Upper lobe of right lung (tissue), 1 donor: ENCODE measurements around the gene NXPH3. TPM values are rescaled to one million over a fixed set of nuclear protein-coding genes. Genes with fewer than 3 reads are reported as not detected.

Experiments
- ATAC-seq: fragments of 200-7000 bp; cut with Tn5 transposase; one replicate; pipeline ENCODE4 v1.9.1; 2020; ENCODE audit warnings: mild to moderate bottlenecking, moderate library complexity
- DNase-seq: peaks from one replicate; pipeline ENCODE4 v3.0.0-alpha.2; 2020
- H3K27ac ChIP-seq: fragments of 200-600 bp; one replicate; pipeline ENCODE4 v1.8.0; 2022
- H3K27me3 ChIP-seq: fragments of 200-600 bp; one replicate; pipeline ENCODE4 v1.8.0; 2022; ENCODE audit warnings: mild to moderate bottlenecking
- H3K36me3 ChIP-seq: fragments of 200-600 bp; one replicate; pipeline ENCODE4 v1.8.0; 2022
- H3K4me1 ChIP-seq: fragments of 200-600 bp; one replicate; pipeline ENCODE4 v1.8.0; 2022
- H3K4me3 ChIP-seq: fragments of 200-600 bp; one replicate; pipeline ENCODE4 v1.8.0; 2022; ENCODE audit warnings: mild to moderate bottlenecking
- H3K9me3 ChIP-seq: fragments of 200-600 bp; one replicate; pipeline ENCODE4 v1.8.0; 2022
- intact Hi-C: fragments of 100-400 bp; cut with DNase I; formaldehyde crosslinking; loops from one replicate; pipeline ENCODE4 v1.11.0; 2022
- total RNA-seq: library from RNA; stranded (reverse); fragmentation: NEBNext Ultra II Directional; extraction: Animal tissue kit (Norgen Biotek cat#: 25700); gene quantifications from one replicate; pipeline ENCODE4 v1.2.1, GENCODE V29; 2021
- TF ChIP-seq, protein P1 (sequence below): fragments of 200-600 bp; IDR thresholded peaks from one replicate; pipeline ENCODE4 v1.8.0; 2022; ENCODE audit warnings: antibody characterized with exemption
- donor health status: DM: no; HTN: yes; CAD: no; lungs with severe emphysema.

Gene NXPH3
- total RNA-seq, 1 donor from 2014 or later = 6.3 TPM

DNA sequence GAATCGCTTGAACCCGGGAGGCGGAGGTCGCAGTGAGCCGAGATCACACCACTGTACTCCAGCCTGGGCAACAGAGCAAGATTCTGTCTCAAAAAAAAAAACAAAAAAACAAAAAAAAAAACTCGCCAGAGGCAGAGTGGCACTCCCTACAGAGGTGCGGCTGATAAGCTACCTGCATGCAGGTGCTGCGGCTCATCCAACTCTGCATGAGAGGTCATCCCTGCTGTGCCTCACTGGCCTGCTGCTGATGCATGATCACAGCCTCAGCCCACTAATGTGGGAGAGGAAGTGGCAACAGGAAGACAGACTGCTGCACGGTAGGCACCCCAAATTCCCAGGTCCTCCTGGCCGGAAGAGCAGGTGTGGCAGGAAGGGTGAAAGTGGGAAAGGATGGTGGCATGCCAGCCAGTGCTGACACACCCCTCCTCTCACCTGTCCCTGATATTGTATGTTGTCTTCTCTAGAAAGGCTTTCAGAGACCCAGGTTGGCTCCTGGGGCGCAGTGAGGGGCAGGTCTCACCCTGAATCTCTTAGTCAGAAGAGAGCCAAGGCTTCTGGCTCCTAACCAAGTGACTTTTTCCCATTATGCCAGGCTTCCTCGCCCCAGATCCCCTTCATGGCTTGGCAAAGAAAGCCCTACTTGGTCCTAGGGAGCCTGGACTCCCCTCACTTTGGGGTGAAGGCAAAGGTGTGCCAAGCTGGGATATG, 11.8 kb downstream of the NXPH3 start:
- Histone ChIP-seq H3K9me3 (no peaks in the 10 kb centered on the region), H3K27me3 (no peaks in the 10 kb centered on the region), H3K36me3 (peaks cover 3% of the 10 kb centered on the region), H3K27ac (no peak overlapping the region), H3K4me1 (no peaks in the 10 kb centered on the region), H3K4me3 (no peak overlapping the region)
- TF ChIP-seq, protein P1, sequence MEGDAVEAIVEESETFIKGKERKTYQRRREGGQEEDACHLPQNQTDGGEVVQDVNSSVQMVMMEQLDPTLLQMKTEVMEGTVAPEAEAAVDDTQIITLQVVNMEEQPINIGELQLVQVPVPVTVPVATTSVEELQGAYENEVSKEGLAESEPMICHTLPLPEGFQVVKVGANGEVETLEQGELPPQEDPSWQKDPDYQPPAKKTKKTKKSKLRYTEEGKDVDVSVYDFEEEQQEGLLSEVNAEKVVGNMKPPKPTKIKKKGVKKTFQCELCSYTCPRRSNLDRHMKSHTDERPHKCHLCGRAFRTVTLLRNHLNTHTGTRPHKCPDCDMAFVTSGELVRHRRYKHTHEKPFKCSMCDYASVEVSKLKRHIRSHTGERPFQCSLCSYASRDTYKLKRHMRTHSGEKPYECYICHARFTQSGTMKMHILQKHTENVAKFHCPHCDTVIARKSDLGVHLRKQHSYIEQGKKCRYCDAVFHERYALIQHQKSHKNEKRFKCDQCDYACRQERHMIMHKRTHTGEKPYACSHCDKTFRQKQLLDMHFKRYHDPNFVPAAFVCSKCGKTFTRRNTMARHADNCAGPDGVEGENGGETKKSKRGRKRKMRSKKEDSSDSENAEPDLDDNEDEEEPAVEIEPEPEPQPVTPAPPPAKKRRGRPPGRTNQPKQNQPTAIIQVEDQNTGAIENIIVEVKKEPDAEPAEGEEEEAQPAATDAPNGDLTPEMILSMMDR = no peak
- intact Hi-C loops = no loop called here
- ATAC-seq (no peak), DNase-seq (no peak)

DNA sequence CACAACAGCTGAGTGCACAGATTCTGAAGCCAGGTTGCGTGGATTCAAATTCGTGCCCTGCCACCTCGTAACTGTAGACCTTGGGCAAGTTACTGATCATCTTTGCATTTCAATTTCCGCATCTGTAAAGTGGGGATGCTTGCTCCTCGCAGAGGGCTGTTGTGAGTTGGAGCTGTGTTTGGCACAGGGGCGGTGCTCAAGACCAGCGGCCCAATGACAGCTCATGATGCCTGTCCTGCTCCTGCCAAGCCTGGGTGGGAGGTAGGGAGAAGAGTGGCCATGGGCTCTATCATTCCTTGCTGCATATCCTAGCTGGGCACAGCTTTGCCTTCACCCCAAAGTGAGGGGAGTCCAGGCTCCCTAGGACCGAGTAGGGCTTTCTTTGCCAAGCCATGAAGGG, 12.6 kb downstream of the NXPH3 start:
- TF ChIP-seq, protein P1 = no peak
- H3K27me3 ChIP-seq = no peaks in the 10 kb centered on the region
- intact Hi-C loops = no loop called here
- no peaks in the 10 kb centered on the region for H3K4me1 ChIP-seq
- ATAC-seq = no peak
- no peak overlapping the region for H3K4me3 ChIP-seq
- H3K27ac ChIP-seq = no peak overlapping the region
- H3K36me3 ChIP-seq = peaks cover 11% of the 10 kb centered on the region
- DNase-seq = no peak
- H3K9me3 ChIP-seq = no peaks in the 10 kb centered on the region

DNA sequence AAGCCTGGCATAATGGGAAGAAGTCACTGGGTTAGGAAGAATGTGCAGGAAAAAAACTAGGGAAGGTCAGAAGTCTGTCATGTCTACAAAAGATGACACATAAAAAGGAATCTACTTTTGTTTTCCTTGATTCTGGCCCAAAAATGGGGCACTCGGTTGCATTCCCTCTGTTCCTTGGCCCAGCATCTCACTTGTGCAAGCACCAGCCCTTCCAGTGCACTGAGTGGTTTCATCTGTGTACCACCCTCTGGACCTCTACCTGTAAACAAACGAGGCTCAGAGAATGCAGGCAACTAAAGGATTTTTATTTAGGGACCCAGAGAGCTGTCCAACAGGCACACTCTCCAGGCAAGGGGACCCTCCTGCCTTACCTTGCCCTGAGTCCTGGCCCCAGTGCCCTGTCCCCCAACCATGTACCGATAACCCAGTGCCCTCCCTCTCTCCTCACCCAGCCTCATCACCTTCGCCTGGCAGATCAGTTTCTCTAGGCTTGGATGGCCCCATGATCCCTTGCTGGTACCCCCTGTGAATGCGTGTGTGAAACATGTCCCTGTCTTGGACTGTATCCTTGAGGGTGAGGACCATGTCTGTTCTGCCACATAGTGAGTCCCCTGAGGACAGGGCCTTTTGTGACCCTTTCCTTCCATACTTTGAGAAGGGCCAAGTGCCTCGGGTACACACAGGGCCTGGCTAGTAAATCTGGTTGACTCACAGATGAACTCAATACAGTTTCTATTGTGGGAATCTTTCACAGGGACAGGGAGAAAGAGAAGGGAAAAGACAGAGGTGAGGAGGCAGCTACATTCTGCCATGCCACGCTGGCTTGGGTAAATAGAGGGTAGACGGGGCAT, 13.3 kb downstream of the NXPH3 start:
- TF ChIP-seq, protein P1 = no peak
- DNase-seq (no peak), ATAC-seq (no peak)
- Histone ChIP-seq H3K27ac (no peak overlapping the region), H3K4me1 (no peaks in the 10 kb centered on the region), H3K4me3 (no peak overlapping the region), H3K27me3 (no peaks in the 10 kb centered on the region), H3K9me3 (no peaks in the 10 kb centered on the region), H3K36me3 (peaks cover 17% of the 10 kb centered on the region)
- intact Hi-C loops = no loop called here

DNA sequence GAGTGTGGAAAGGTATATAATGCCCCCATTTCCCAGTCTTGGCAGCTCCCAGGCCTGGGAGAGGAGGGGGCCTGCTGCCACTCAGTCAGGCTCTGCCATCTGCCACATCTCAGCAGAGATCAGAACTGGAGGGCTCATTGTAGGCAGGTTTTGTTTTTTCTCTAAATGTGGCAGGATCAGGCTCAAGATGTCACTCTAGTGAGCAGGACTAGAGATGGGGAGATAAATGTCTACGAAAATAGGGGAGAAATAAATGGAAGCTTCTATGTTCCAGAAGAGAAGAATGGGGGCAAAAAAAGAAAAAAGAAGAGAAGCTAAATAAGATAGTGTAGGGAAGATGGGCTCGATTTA, 13.9 kb downstream of the NXPH3 start:
- Histone ChIP-seq H3K36me3 (peaks cover 18% of the 10 kb centered on the region), H3K27me3 (no peaks in the 10 kb centered on the region), H3K4me1 (no peaks in the 10 kb centered on the region), H3K9me3 (no peaks in the 10 kb centered on the region), H3K4me3 (no peak overlapping the region), H3K27ac (no peak overlapping the region)
- ATAC-seq = no peak
- TF ChIP-seq, protein P1 = no peak
- no peak for DNase-seq
- intact Hi-C loops = no loop called here

DNA sequence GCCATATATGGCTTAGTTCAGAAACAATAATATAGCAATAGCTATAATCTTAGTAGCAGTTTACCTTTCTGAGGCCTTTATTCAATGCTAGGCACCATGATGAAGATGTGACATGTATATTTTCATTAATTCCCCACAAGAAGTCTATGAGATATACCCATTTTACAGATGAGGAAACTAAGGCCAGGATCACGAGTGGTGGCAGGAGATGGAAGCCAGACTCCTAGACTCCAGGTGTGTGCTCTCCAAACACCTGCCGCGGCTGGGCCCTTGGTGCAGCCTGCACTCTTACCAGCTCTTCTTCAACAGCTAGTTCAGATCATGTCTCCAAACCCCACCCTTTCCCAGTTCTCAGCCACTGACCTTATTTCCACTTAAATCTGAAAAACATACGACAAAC, 15.2 kb downstream of the NXPH3 start:
- no peaks in the 10 kb centered on the region for H3K4me1 ChIP-seq
- no peaks in the 10 kb centered on the region for H3K9me3 ChIP-seq
- H3K36me3 ChIP-seq = peaks cover 28% of the 10 kb centered on the region
- TF ChIP-seq, protein P1 = no peak
- no peaks in the 10 kb centered on the region for H3K27me3 ChIP-seq
- intact Hi-C loops = no loop called here
- ATAC-seq = no peak
- no peak overlapping the region for H3K4me3 ChIP-seq
- no peak overlapping the region for H3K27ac ChIP-seq
- no peak for DNase-seq
